OCI-LY1 (cell line): ENCODE data around the gene FAM133A.

ENCODE experiments used
- H2AFZ ChIP-seq: fragments of 200-600 bp; sonication (generic), shearing (Covaris generic); 2 replicates; pipeline ENCODE4 v1.6.0; 2014; ENCODE audit warnings: antibody characterized with exemption, mild to moderate bottlenecking, low read length
- H3F3A ChIP-seq: fragments of 200-600 bp; sonication (generic), shearing (Covaris generic); 2 replicates; pipeline ENCODE4 v1.6.0; 2014; ENCODE audit warnings: mild to moderate bottlenecking, antibody characterized with exemption, low read length, moderate library complexity; ENCODE audit not compliant: insufficient read depth
- H3K27ac ChIP-seq: fragments of 200-600 bp; sonication (generic); 2 replicates; pipeline ENCODE4 v1.5.1; 2014; ENCODE audit warnings: low read length, mixed run types, mild to moderate bottlenecking, low read depth; ENCODE audit not compliant: poor library complexity, severe bottlenecking
- H3K27me3 ChIP-seq: fragments of 200-600 bp; sonication (generic); 2 replicates; pipeline ENCODE4 v1.6.0; 2014; ENCODE audit warnings: antibody characterized with exemption, mild to moderate bottlenecking, low read length, moderate library complexity; ENCODE audit not compliant: insufficient read depth
- H3K36me3 ChIP-seq: fragments of 200-600 bp; sonication (generic); 2 replicates; pipeline ENCODE4 v1.6.1; 2014; ENCODE audit warnings: mild to moderate bottlenecking, antibody characterized with exemption, low read length, moderate library complexity, mixed read lengths; ENCODE audit not compliant: insufficient read depth
- H3K4me1 ChIP-seq: fragments of 200-600 bp; sonication (generic); 2 replicates; pipeline ENCODE4 v1.5.1; 2014; ENCODE audit warnings: mild to moderate bottlenecking, low read length, moderate library complexity; ENCODE audit not compliant: insufficient read depth, severe bottlenecking
- H3K4me2 ChIP-seq: fragments of 200-600 bp; sonication (generic), shearing (Covaris generic); 2 replicates; pipeline ENCODE4 v1.6.1; 2014; ENCODE audit warnings: low read length
- H3K4me3 ChIP-seq: fragments of 200-600 bp; sonication (generic); 2 replicates; pipeline ENCODE4 v1.5.1; 2014; ENCODE audit warnings: low read length, low read depth, mild to moderate bottlenecking, mixed read lengths; ENCODE audit not compliant: poor library complexity, severe bottlenecking
- H3K79me2 ChIP-seq: fragments of 200-600 bp; shearing (Covaris generic); 2 replicates; pipeline ENCODE4 v1.6.1; 2016; ENCODE audit warnings: mixed run types, low read length, mixed read lengths; ENCODE audit not compliant: insufficient read depth
- H3K9ac ChIP-seq: fragments of 200-600 bp; sonication (generic), shearing (Covaris generic); 2 replicates; pipeline ENCODE4 v1.6.1; 2014; ENCODE audit warnings: mild to moderate bottlenecking, low read length, mixed read lengths
- H3K9me2 ChIP-seq: fragments of 200-600 bp; sonication (generic), shearing (Covaris generic); 2 replicates; pipeline ENCODE4 v1.6.1; 2014; ENCODE audit warnings: low read depth, mild to moderate bottlenecking, low read length, mixed read lengths
- H3K9me3 ChIP-seq: fragments of 200-600 bp; shearing (Covaris generic); 2 replicates; pipeline ENCODE4 v1.6.1; 2014; ENCODE audit warnings: low read length, mixed read lengths
- H4K20me1 ChIP-seq: fragments of 200-600 bp; sonication (generic), shearing (Covaris generic); 2 replicates; pipeline ENCODE4 v1.6.0; 2016; ENCODE audit warnings: mild to moderate bottlenecking, low read length; ENCODE audit not compliant: insufficient read depth
- EZH2 ChIP-seq: fragments of 200-600 bp; sonication (generic), shearing (Covaris generic); IDR thresholded peaks from 2 replicates; pipeline ENCODE4 v1.8.0; 2017; ENCODE audit warnings: borderline replicate concordance, mixed run types, mild to moderate bottlenecking, antibody characterized with exemption, low read length, moderate library complexity, mixed read lengths
- TF ChIP-seq, protein P1 (sequence below): fragments of 200-600 bp; sonication (generic), shearing (Covaris generic); IDR thresholded peaks from 2 replicates; pipeline ENCODE4 v1.5.1; 2017; ENCODE audit warnings: mild to moderate bottlenecking, antibody characterized with exemption, low read length, moderate library complexity, mixed read lengths

FAM133A gene

DNA sequence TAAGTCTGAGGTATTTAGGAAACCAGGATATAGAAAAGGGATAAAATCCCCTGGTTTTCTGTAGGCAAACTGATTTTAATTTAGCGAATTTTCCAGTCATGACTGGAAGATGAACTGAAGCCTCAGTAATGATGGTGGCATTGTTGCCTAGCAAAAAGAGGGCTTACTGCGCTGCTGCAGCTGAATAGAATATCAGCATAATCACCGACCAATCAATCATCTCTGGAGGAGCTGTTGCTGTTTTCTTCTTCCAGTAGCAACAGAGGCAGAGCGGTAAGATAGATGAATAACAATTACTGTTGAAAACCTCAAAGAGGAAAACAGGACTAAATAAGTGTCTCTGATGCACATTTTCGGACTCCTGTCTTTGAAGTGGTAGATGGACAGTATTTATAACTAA is 86.2 kb downstream of the FAM133A start:
- TF ChIP-seq, protein P1, sequence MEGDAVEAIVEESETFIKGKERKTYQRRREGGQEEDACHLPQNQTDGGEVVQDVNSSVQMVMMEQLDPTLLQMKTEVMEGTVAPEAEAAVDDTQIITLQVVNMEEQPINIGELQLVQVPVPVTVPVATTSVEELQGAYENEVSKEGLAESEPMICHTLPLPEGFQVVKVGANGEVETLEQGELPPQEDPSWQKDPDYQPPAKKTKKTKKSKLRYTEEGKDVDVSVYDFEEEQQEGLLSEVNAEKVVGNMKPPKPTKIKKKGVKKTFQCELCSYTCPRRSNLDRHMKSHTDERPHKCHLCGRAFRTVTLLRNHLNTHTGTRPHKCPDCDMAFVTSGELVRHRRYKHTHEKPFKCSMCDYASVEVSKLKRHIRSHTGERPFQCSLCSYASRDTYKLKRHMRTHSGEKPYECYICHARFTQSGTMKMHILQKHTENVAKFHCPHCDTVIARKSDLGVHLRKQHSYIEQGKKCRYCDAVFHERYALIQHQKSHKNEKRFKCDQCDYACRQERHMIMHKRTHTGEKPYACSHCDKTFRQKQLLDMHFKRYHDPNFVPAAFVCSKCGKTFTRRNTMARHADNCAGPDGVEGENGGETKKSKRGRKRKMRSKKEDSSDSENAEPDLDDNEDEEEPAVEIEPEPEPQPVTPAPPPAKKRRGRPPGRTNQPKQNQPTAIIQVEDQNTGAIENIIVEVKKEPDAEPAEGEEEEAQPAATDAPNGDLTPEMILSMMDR: no peak
- no peak for TF ChIP-seq EZH2
- H3K4me2 ChIP-seq: no peak overlapping the region
- H3K36me3 ChIP-seq: no peaks in the 10 kb centered on the region
- H3K27me3 ChIP-seq: no peaks in the 10 kb centered on the region
- H3K9me2 ChIP-seq: no peaks in the 10 kb centered on the region
- H3K9me3 ChIP-seq: no peaks in the 10 kb centered on the region
- no peak overlapping the region for H3K27ac ChIP-seq
- no peaks in the 10 kb centered on the region for H3K79me2 ChIP-seq
- H3F3A ChIP-seq: no peaks in the 10 kb centered on the region
- H2AFZ ChIP-seq: no peak overlapping the region
- no peaks in the 10 kb centered on the region for H4K20me1 ChIP-seq
- no peak overlapping the region for H3K4me3 ChIP-seq
- H3K9ac ChIP-seq: no peak overlapping the region
- no peaks in the 10 kb centered on the region for H3K4me1 ChIP-seq
